Jurkat, Clone E6-1 (cell line): ENCODE results near the gene NUBPL.
"Not testable (repeated sequence)": the region's sequence is repeated elsewhere in the genome, so short reads cannot be mapped to it uniquely, and the experiment has no call there.

ENCODE experiments used
- DNase-seq: peaks from one replicate; pipeline ENCODE4 v3.0.0-alpha.2; 2011; ENCODE audit warnings: low read depth, low spot score
- H3K4me3 ChIP-seq: 2 replicates; pipeline ENCODE4 v1.5.1; 2011; ENCODE audit warnings: mild to moderate bottlenecking, low read length, control low read depth, moderate library complexity

NUBPL gene

DNA sequence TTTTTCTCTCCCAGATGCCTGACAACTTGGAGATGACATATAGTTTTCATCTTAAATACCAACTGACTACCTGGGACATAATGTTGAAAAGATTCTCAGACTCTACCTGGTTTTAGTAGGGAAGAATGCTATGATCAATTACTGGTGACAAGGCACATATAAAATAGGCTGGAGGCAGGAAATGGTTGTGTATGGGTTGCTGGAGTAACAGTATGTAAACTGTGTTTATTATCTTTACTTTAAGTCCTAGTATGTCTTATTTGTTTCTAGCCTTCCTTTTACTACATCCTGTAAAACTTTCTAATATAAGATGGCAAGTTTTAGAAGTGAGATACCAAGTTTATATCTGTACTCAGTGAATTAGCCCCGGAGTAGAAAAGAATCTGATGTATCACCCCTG lies 98.1 kb downstream of the NUBPL start:
- DNase-seq, result no peak
- no peak overlapping the region for H3K4me3 ChIP-seq

DNA sequence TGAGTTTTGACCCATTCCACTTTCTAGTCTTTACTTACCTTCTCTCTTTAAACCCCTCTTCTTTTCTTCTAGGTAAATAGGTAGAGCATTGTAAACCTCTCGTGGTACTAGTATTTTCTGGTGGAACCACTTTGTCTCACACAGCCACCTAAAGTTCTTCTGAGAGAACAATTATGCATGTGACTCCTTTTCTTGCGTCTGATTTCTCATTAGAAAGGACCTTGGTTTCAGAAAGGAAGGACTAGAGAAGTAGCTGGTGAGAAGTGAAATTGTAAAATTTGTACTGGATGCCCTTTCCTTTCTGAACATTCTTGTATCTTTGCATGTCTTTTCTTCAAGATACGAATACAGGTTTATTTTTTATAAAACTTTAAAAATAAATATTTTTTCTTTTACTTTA lies 99.0 kb downstream of the NUBPL start:
- no peak overlapping the region for H3K4me3 ChIP-seq
- DNase-seq, result no peak

DNA sequence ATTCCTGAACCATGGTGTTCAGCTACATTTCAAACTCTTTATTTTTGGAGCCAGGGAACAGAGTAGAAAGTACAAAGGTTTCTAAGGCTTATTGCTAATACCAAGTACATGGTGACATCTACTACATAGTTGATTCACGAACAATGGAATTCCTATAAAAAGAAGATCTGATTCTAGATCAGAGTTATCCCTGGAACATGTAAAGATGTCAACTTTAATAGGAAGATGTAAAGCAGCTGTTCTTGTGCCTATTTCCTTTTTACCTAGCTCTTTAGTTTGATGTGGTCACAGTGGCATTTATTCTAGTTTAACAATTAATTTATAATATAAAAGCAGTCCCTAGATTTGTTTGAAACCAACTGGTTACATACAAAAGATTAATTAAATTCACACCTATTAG lies 99.5 kb downstream of the NUBPL start:
- H3K4me3 ChIP-seq, result no peak overlapping the region
- DNase-seq, result no peak

DNA sequence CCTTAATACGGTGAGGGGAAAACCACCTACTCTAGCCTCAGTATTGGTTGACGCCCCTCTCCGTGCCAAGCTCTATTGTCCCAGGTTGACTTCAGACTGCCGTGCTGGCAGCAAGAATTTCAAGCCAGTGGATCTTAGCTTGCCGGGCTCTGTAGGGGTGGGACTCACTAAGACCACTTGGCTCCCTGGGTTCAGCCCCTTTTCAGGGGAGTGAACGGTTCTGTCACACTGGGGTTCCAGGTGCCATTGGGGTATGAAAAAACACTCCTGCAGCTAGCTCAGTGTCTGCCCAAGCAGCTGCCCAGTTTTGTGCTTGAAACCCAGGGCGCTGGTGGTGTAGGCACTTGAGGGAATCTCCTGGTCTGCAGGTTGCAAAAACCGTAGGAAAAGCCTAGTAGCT lies 107.1 kb downstream of the NUBPL start:
- no peak for DNase-seq
- H3K4me3 ChIP-seq, result no peak overlapping the region

DNA sequence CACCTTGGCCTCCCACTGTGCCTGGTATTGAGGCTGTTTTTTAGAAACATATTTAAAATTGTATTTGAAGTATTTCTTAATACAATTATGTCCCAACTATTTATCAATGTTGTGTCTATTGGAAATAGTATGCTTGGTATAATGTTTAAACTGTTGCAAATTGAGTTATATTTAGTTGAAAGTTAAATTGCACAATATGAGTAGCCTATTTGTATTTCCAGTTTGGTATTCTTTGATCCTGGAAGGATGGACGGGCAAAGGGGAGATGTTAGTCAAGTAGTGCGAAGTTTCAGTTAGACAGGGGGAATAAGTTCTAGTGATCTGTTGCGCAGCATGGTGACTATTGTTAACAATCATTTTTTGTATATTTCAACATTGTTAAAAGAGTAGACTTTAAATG lies 111.5 kb downstream of the NUBPL start:
- no peak for DNase-seq
- no peak overlapping the region for H3K4me3 ChIP-seq

DNA sequence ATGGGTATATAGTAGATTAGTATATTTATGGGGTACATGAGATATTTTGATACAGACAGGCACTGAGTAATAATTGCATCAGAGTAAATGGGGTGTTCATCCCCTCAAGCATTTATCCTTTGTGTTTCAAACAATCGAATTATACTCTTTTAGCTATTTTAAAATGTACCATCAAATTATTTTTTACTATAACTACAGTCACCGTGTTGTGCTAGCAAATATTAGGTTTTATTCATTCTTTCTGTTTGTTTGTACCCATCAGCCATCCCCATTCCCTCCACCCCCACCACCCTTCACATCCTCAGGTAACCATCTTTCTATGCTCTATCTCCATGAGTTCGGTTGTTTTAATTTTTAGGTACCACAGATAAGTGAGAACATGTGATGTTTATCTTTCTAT lies 115.8 kb downstream of the NUBPL start:
- DNase-seq, result no peak
- H3K4me3 ChIP-seq, result no peak overlapping the region

DNA sequence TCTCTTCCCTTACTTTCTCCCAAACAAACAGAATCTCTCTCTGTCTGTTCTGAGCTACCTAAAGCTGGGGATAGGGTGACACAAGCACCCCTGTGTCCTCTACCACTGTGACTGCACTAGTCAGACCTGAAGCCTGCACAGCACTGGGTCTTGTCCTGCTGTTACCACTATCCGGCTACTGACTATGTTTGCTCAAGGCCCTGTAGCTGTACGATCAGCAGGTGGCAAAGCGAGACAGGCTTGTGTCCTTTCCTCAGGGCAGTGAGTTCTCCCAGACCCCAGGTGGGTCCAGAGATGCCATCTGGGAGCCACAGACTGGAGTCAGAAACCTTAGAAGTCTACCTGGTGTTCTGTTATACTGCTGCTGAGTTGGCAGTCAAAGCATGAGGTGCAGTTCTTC lies 116.4 kb downstream of the NUBPL start:
- DNase-seq, result no peak
- H3K4me3 ChIP-seq, result no peak overlapping the region

DNA sequence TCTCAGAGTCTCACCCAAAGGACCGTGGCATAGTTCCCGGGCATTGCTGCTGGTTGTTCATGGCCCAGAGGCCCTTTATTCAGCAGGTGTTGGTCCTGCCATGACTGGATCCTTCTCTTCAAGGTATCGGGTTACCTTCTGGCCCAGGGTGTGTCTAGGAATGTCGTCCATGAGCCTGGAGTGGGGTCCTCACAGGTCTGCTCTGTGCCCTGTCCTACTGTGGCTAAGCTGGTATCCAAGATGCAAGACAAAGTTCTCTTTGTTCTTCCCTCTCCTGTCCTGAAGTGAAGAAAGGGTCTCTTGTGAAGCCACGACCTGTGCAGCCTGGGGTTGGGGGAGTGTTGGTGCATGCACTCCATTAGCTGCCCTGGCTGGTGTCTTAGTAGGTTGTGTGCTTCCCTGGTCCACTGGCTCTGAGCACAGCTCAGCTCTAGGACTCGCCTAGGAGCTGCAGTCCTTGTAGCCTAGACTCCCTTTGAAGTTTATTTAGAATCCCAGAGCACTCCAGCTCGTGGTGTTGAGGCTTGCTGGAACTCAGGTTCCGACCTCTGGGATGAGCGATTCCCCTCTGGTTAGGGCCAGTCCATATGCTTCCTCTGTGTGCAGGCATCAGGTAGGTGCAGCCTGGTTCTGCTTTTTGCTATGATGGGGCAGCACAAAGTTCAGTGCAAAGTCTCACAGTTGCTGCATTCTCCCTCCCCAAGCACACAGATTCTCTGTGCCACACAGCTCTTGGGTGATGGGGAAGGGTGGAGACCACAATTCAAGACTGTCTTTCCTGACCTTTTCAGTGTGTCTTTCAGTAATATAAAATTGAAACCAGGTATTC lies 117.4 kb downstream of the NUBPL start:
- no peak for DNase-seq
- no peak overlapping the region for H3K4me3 ChIP-seq

DNA sequence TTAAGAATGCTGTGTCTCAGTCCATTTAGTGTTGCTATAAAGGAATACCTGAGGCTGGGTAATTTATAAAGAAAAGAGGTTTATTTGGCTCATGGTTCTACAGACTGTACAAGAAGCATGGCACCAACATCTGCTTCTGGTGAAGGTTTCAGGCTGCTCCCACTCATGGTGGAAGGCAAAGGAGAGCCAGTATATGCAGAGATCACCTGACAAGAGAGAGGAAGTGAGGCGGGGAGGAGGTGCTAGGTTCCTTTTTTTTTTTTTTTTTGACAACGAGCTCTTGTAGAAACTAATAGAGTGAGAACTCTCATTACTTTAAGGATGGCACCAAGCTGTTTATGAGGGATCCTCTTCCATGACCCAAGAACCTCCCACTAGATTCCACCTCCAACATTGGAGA lies 121.6 kb downstream of the NUBPL start:
- no peak overlapping the region for H3K4me3 ChIP-seq
- DNase-seq, result no peak

DNA sequence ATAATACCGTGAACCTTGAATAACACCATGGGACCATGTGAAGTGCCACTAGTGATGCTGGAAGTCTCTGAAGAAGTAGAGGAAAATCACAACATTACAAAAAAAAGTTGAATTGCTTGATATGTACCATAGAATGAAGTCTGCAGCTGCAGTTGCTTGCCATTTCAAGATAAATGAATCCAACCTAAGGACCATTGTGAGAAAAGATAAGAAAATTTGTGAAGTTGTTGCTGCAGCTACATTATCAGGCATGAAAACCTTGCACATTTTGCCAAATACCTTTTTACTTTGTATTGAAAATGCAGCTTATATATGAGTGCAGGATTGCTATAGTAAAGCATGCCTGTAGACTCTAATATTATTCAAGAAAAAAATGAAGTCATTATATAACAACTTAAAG lies 126.5 kb downstream of the NUBPL start:
- no peak overlapping the region for H3K4me3 ChIP-seq
- DNase-seq, result no peak

DNA sequence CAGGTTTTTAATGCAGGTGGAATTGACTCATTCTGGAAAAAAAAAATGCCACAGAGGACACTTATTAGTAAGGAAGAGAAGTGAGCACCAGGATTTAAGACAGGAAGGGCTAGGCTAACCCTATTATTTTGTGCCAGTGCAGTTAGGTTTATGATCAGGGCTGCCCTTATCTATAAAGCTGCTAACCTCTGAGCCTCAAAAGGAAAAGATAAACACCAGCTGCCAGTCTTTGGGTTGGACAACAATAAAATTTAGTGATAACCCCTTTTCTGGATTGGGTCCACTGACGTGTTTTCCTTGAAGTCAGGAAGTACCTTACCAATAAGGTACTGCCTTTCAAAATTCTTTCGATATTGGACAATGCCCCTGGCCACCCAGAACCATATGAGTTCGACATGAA lies 128.9 kb downstream of the NUBPL start:
- DNase-seq, result no peak
- no peak overlapping the region for H3K4me3 ChIP-seq

DNA sequence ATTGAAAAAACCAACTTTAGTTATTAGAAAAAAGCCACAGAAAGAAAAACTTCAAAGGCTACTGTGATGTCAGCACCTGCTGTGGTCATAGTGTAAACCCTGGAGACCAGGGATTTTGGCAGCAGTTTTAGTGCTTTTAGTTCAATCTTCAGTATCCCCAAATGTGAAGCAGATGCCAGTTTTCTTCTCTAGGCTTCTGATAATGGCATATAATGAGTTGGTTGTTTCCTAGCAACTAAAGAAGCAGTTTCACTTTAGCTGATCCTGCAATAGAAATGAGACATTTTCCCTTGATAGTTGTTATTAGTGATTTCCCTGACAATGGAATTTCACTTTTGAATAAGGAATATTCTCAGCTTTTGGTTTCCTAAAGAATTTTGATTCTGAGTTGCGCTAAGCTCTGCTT lies 131.2 kb downstream of the NUBPL start:
- no peak overlapping the region for H3K4me3 ChIP-seq
- no peak for DNase-seq

DNA sequence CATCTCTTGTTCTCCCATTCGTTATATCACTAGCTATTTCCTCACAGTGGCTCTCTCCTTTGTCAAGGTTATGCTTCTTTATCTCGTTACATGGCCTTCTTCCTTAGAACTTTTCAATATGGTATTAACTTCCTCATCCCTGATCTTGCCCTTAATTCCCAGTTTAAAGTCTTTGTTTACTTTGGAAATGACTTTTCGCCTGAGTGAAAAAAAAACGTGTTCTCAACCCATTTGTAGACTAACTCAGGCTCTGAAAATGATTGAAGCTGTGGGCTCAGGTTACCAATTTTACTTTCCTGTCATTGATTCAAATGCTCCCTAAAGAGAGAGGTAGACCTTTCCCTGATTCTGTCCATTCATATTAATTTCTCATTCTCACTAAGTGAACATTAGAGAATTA lies 135.2 kb downstream of the NUBPL start:
- DNase-seq, result no peak
- H3K4me3 ChIP-seq, result no peak overlapping the region

DNA sequence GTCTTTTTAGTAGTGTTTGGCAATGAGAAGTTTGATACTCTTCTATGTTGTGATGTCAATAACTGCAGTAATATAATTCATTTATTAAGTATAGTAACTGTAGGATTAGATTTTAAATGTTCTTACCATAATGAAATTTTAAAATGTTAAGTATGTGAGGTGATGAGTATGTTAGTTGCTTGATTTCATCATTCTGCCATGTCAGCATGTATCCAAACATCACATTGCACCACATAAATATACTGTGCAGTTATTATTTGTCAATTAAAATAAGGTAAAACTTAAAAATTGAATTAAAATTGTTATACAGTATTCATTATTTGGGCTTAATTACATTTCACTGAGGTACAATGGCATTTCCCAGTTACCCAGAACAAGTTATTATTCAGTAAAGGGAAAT lies 138.6 kb downstream of the NUBPL start:
- DNase-seq, result no peak
- H3K4me3 ChIP-seq, result no peak overlapping the region

DNA sequence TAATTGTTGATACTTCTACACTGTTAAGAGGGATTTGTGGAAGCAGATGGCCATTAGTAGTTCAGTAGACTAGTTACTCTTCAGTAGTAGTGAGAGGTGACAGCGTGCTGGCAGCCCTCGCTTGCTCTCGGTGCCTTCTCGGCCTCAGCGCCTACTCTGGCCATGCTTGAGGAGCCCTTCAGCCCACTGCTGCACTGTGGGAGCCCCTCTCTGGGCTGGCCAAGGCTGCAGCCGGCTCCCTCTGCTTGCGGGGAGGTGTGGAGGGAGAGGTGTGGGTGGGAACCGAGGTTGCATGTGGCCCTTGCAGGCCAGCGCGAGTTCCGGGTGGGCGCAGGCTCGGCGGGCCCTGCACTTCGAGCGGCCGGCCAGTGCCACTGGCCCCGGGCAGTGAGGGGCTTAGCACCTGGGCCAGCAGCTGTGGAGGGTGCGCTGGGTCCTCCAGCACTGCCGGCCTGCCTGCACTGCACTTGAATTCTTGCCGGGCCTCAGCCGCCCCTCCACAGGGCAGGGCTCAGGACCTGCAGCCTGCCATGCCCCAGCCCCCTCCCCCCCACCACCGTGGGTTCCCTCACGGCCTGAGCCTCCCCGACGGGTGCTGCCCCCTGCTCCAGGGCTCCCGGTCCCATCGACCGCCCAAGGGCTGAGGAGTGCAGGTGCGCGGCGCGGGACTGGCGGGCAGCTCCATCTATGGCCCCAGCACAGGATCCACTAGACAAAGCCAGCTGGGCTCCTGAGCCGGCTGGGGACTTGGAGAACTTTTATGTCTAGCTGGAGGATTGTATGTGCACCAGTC lies 139.3 kb downstream of the NUBPL start:
- no peak overlapping the region for H3K4me3 ChIP-seq
- DNase-seq, result no peak

DNA sequence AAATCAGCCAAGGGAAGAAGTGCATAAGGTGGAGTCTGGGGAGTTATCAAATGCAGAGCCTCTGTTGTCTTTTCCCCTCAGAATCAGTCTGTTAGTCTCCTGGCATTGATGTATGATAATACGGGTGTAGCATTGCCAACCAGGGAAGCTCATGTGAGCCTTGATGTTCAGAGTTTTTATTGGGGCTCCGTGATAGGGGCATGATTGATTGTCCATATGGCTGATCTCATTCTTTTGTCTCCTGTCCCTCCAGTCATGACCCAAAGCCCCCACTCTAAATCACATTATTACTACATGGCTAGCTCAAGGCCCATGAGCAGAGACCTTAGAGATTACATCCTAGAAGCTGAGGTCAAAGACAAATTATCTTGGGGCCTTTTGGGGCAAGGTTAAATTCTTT lies 140.9 kb downstream of the NUBPL start:
- no peak for DNase-seq

DNA sequence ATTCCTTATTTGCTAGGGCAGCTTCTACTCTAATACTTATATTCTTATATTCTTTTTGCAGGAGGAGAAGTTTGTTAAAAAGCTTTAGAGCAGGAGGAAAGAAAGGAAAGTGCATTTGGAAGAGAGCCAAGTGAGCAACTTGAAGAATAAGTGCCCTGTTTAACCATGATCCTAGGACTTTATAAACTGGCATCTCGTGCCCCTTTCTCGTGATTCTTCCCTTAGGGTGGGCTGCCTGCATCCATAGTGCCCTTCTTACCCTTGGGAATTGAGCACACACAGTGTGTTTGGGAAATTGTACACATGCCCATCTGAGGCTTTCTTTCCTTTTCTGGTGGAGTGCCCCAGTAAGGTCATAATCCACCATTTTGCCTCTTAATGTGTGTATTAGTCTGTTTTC lies 141.9 kb downstream of the NUBPL start:
- no peak for DNase-seq
- no peak overlapping the region for H3K4me3 ChIP-seq

More for the DNA sequence above, 140.9 kb downstream of the NUBPL start:
- no peak overlapping the region for H3K4me3 ChIP-seq

DNA sequence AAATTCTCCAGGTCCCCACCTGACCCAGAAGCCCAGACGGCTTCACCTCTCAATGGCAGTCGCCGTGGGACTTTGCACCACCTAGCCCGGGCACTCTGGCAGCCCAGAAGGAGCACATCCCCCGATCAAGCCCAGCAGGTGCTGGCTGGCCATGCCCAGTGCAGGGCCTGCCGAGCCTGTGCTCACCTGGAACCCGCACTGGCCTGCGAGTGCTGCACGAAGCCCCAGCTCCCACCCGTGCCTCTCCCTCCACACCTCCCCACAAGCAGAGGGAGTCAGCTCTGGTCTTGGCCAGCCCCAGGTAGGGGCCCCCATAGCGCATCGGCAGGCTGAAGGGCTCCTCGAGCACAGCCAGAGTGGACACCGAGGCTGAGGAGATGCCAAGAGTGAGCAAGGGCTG lies 144.5 kb downstream of the NUBPL start:
- H3K4me3 ChIP-seq, result no peak overlapping the region
- DNase-seq, result no peak

DNA sequence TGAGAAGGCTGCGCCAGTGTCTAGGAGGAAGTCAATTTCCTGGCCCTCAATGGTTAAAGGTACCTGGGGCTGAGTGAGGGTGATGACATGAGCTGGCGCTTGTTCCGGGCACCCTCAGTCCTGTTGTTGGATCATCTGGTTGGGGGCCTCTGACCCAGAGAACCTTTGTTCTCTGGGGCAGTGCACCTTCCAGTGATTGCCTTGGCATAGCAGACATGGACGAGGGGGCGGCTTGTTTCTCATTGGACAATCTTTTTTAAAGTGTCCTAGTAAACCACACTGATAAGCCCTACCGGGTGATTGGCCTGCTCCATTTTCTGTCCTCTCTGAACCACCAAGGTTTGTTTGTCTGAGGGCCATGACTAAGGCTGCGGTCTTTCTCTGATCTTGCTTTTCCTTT lies 147.5 kb downstream of the NUBPL start:
- not testable (repeated sequence) for DNase-seq, H3K4me3 ChIP-seq

DNA sequence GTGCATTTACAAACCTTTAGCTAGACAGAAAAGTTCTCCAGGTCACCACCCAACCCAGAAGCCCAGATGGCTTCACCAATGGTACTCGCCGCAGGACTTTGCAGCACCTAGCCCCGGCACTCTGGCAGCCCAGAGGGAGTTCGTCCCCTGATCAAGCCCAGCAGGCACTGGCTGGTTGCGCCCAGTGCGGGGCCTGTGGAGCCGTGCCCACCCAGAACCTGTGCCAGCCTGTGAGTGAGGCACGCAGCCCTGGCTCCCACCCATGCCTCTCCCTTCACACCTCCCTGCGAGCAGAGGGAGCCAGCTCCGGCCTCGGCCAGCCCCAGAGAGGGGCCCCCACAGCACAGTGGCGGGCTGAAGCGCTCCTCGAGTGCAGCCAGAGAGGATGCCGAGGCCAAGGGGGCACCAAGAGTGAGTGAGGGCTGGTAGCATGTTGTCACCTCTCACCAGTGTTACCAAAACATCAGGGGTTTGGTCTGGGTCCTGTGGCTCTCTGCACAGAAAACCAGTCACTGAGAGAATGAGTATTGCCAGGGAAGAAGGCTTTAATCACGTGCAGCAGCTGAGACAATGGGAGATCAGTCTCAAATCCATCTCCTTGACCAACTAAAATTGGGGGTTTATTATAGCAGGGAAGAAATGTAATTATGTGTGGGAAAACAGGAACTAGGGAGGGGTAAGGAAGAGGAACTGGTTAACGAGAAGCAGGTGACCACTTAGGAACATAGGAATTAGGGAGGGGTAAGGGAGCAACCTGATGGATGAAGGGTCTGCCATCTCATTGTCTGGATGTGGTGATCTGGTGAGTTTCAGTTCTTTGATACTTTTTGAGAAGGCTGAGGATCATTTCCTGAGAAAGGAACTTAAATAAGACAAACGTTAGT lies 151.3 kb downstream of the NUBPL start:
- no peak for DNase-seq
- no peak overlapping the region for H3K4me3 ChIP-seq
